GM23338 (cell line): Measurements from ENCODE around the gene NUP42. TPM values are rescaled to one million over a fixed set of nuclear protein-coding genes. Genes with fewer than 3 reads are reported as not detected.
"Not testable (repeated sequence)": the region's sequence is repeated elsewhere in the genome, so short reads cannot be mapped to it uniquely, and the experiment has no call there.

ENCODE experiments used
- ATAC-seq: fragments of 200-7000 bp; cut with Tn5 transposase; 3 replicates; pipeline ENCODE4 v1.9.1; 2020
- DNase-seq: peaks from one replicate; pipeline ENCODE4 v3.0.0-alpha.2; 2015; ENCODE audit warnings: low spot score
- H2AFZ ChIP-seq: fragments of 200-600 bp; sonication (generic); 2 replicates; pipeline ENCODE4 v1.8.0; 2016; ENCODE audit warnings: antibody characterized with exemption, mild to moderate bottlenecking, moderate library complexity
- H3F3A ChIP-seq: fragments of 200-600 bp; sonication (generic); replicated peaks from 2 replicates; pipeline ENCODE4 v1.8.0; 2017; ENCODE audit warnings: antibody characterized with exemption, mixed run types, low read depth
- H3K27ac ChIP-seq: fragments of 200-600 bp; sonication (generic); 2 replicates; pipeline ENCODE4 v1.6.1; 2016; ENCODE audit warnings: low read depth
- H3K27me3 ChIP-seq: fragments of 200-600 bp; sonication (generic); 2 replicates; pipeline ENCODE4 v1.8.0; 2016; ENCODE audit warnings: mild to moderate bottlenecking, mixed run types, moderate library complexity; ENCODE audit not compliant: insufficient read depth
- H3K36me3 ChIP-seq: fragments of 200-600 bp; sonication (generic); 2 replicates; pipeline ENCODE4 v1.8.0; 2016; ENCODE audit warnings: mild to moderate bottlenecking; ENCODE audit not compliant: insufficient read depth
- H3K4me1 ChIP-seq: fragments of 200-600 bp; sonication (generic); 2 replicates; pipeline ENCODE4 v1.8.0; 2016; ENCODE audit warnings: mild to moderate bottlenecking, moderate library complexity; ENCODE audit not compliant: insufficient read depth
- H3K4me2 ChIP-seq: fragments of 200-600 bp; sonication (generic); 2 replicates; pipeline ENCODE4 v1.7.1; 2017; ENCODE audit warnings: mixed run types
- H3K4me3 ChIP-seq: fragments of 200-600 bp; sonication (generic); 2 replicates; pipeline ENCODE4 v1.6.1; 2016; ENCODE audit warnings: mixed run types
- H3K79me2 ChIP-seq: fragments of 200-600 bp; sonication (generic); replicated peaks from 2 replicates; pipeline ENCODE4 v1.8.0; 2017; ENCODE audit warnings: mild to moderate bottlenecking; ENCODE audit not compliant: insufficient read depth
- H3K9me2 ChIP-seq: fragments of 200-600 bp; sonication (generic); 2 replicates; pipeline ENCODE4 v1.8.0; 2017; ENCODE audit not compliant: insufficient read depth
- H4K20me1 ChIP-seq: fragments of 200-600 bp; sonication (generic); replicated peaks from 2 replicates; pipeline ENCODE4 v1.8.0; 2017; ENCODE audit warnings: mild to moderate bottlenecking; ENCODE audit not compliant: insufficient read depth
- H3K27ac Mint-ChIP-seq: 2 replicates; pipeline ENCODE4 v1.8.0; 2020; ENCODE audit warnings: inconsistent platforms, mild to moderate bottlenecking, moderate library complexity, mixed read lengths
- H3K27me3 Mint-ChIP-seq: 3 replicates; pipeline ENCODE4 v1.8.0; 2022; ENCODE audit warnings: low read depth, mild to moderate bottlenecking, moderate library complexity, mixed read lengths, inconsistent platforms; ENCODE audit not compliant: insufficient read depth, poor library complexity
- H3K36me3 Mint-ChIP-seq: 3 replicates; pipeline ENCODE4 v1.8.0; 2021; ENCODE audit warnings: low read depth, mild to moderate bottlenecking, inconsistent platforms, moderate library complexity, mixed read lengths
- H3K4me1 Mint-ChIP-seq: 3 replicates; pipeline ENCODE4 v1.8.0; 2020; ENCODE audit warnings: mild to moderate bottlenecking, inconsistent platforms, mixed read lengths
- H3K4me3 Mint-ChIP-seq: 3 replicates; pipeline ENCODE4 v1.8.0; 2021; ENCODE audit warnings: moderate library complexity, mild to moderate bottlenecking, inconsistent platforms, mixed read lengths
- H3K9me3 Mint-ChIP-seq: 3 replicates; pipeline ENCODE4 v1.8.0; 2020; ENCODE audit warnings: moderate library complexity, mild to moderate bottlenecking, inconsistent platforms, mixed read lengths
- JUNB ChIP-seq: IDR thresholded peaks from one replicate; pipeline ENCODE4 v1.6.1; 2016; ENCODE audit warnings: antibody characterized with exemption; ENCODE audit not compliant: unreplicated experiment
- NANOG ChIP-seq: IDR thresholded peaks from 2 replicates; pipeline ENCODE4 v1.6.1; 2016; ENCODE audit warnings: antibody characterized with exemption, borderline replicate concordance
- POLR2AphosphoS5 ChIP-seq: IDR thresholded peaks from 2 replicates; pipeline ENCODE4 v1.6.1; 2016; ENCODE audit warnings: antibody characterized with exemption, low read depth
- STAT1 ChIP-seq: IDR thresholded peaks from one replicate; pipeline ENCODE4 v1.6.1; 2016; ENCODE audit warnings: antibody characterized with exemption; ENCODE audit not compliant: unreplicated experiment
- ZNF331 ChIP-seq: fragments of 250-450 bp; sonication (Bioruptor Pico); IDR thresholded peaks from 2 replicates; pipeline ENCODE4 v1.5.0; 2020; ENCODE audit warnings: low read depth, mild to moderate bottlenecking, moderate library complexity
- polyA plus RNA-seq: library from polyadenylated mRNA; unstranded; fragments of >200 nt; fragmentation: Nextera tagmentation; extraction: Ambion mirVana; gene quantifications from 2 replicates; pipeline ENCODE4 v1.2.1, GENCODE V29; 2016
- total RNA-seq: library from RNA; depleted of rRNA; stranded (reverse); fragments of >200 nt; shearing (Covaris generic); gene quantifications from 2 replicates; pipeline ENCODE4 v1.2.3, GENCODE V29; 2014
- TF ChIP-seq, protein P1 (sequence below), 2 experiments: fragments of 200-600 bp in 1 of 2; sonication (generic) in 1 of 2; conservative IDR thresholded peaks; 2 replicates each; pipeline versions ENCODE4 v1.5.1 to v1.6.1; 2016 to 2017; ENCODE audit warnings: antibody characterized with exemption in 2 of 2, low read depth in 2 of 2, mild to moderate bottlenecking in 2 of 2, moderate library complexity in 1 of 2
- TF ChIP-seq, protein P2 (sequence below): IDR thresholded peaks from 2 replicates; pipeline ENCODE4 v1.6.1; 2016; ENCODE audit warnings: antibody characterized with exemption
- TF ChIP-seq, protein P3 (sequence below): fragments of 250-450 bp; sonication (Bioruptor Pico); IDR thresholded peaks from 2 replicates; pipeline ENCODE4 v1.5.0; 2020; ENCODE audit warnings: mild to moderate bottlenecking, moderate library complexity

The NUP42 gene
- total and polyA plus RNA-seq, 2 experiments from 2014 or later = 39.1 to 42.7 TPM

DNA sequence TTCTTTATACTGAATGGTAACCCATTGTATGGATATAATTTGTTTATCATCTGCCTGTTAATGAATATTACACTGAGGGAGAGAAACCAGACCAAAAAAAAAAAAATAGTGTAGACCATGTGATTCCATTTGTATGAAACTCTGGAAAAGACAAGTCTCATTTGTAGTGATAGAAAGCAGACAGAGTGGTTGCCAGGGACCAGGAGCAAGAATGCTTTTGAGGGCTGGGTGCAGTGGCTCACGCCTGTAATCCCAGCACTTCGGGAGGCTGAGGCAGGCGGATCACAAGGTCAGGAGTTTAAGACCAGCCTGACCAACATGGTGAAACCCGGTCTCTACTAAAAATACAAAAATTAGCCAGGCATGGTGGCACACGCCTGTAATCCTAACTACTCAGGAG lies 15.9 kb downstream of the NUP42 start:
- H3K27ac Mint-ChIP-seq, H3K4me1 Mint-ChIP-seq, H3K4me1 ChIP-seq, H3K27me3 ChIP-seq, ATAC-seq, H3F3A ChIP-seq, H3K27ac ChIP-seq, H3K4me2 ChIP-seq, H4K20me1 ChIP-seq, H3K27me3 Mint-ChIP-seq, H3K79me2 ChIP-seq, H3K4me3 Mint-ChIP-seq, H3K9me2 ChIP-seq, DNase-seq, H3K4me3 ChIP-seq, H3K9me3 Mint-ChIP-seq, H2AFZ ChIP-seq: not testable (repeated sequence)
- H3K36me3 ChIP-seq = peaks cover 19% of the 10 kb centered on the region
- H3K36me3 Mint-ChIP-seq = peaks cover 57% of the 10 kb centered on the region

DNA sequence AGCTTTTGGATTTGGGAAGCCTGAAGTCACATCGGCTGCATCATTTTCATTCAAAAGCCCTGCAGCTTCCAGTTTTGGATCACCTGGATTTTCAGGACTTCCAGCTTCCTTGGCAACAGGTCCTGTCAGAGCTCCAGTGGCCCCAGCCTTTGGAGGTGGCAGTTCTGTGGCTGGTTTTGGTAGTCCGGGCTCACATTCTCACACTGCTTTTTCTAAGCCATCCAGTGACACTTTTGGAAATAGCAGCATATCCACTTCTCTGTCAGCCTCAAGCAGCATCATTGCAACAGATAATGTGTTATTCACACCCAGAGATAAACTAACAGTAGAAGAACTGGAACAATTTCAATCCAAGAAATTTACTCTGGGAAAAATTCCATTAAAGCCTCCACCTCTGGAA lies 18.5 kb downstream of the NUP42 start:
- H3K36me3 Mint-ChIP-seq = peaks cover 52% of the 10 kb centered on the region
- no peak overlapping the region for H3K27ac Mint-ChIP-seq
- ATAC-seq = no peak
- no peaks in the 10 kb centered on the region for H3K79me2 ChIP-seq
- TF ChIP-seq POLR2AphosphoS5 (no peak), JUNB (no peak), NANOG (no peak), ZNF331 (no peak), STAT1 (no peak)
- TF ChIP-seq, protein P1, sequence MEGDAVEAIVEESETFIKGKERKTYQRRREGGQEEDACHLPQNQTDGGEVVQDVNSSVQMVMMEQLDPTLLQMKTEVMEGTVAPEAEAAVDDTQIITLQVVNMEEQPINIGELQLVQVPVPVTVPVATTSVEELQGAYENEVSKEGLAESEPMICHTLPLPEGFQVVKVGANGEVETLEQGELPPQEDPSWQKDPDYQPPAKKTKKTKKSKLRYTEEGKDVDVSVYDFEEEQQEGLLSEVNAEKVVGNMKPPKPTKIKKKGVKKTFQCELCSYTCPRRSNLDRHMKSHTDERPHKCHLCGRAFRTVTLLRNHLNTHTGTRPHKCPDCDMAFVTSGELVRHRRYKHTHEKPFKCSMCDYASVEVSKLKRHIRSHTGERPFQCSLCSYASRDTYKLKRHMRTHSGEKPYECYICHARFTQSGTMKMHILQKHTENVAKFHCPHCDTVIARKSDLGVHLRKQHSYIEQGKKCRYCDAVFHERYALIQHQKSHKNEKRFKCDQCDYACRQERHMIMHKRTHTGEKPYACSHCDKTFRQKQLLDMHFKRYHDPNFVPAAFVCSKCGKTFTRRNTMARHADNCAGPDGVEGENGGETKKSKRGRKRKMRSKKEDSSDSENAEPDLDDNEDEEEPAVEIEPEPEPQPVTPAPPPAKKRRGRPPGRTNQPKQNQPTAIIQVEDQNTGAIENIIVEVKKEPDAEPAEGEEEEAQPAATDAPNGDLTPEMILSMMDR (conservative IDR thresholded peaks at IDR 0.05; ENCODE audit: low read depth in 2 of 2) = no peak
- TF ChIP-seq, protein P2, sequence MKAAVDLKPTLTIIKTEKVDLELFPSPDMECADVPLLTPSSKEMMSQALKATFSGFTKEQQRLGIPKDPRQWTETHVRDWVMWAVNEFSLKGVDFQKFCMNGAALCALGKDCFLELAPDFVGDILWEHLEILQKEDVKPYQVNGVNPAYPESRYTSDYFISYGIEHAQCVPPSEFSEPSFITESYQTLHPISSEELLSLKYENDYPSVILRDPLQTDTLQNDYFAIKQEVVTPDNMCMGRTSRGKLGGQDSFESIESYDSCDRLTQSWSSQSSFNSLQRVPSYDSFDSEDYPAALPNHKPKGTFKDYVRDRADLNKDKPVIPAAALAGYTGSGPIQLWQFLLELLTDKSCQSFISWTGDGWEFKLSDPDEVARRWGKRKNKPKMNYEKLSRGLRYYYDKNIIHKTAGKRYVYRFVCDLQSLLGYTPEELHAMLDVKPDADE = no peak
- TF ChIP-seq, protein P3, sequence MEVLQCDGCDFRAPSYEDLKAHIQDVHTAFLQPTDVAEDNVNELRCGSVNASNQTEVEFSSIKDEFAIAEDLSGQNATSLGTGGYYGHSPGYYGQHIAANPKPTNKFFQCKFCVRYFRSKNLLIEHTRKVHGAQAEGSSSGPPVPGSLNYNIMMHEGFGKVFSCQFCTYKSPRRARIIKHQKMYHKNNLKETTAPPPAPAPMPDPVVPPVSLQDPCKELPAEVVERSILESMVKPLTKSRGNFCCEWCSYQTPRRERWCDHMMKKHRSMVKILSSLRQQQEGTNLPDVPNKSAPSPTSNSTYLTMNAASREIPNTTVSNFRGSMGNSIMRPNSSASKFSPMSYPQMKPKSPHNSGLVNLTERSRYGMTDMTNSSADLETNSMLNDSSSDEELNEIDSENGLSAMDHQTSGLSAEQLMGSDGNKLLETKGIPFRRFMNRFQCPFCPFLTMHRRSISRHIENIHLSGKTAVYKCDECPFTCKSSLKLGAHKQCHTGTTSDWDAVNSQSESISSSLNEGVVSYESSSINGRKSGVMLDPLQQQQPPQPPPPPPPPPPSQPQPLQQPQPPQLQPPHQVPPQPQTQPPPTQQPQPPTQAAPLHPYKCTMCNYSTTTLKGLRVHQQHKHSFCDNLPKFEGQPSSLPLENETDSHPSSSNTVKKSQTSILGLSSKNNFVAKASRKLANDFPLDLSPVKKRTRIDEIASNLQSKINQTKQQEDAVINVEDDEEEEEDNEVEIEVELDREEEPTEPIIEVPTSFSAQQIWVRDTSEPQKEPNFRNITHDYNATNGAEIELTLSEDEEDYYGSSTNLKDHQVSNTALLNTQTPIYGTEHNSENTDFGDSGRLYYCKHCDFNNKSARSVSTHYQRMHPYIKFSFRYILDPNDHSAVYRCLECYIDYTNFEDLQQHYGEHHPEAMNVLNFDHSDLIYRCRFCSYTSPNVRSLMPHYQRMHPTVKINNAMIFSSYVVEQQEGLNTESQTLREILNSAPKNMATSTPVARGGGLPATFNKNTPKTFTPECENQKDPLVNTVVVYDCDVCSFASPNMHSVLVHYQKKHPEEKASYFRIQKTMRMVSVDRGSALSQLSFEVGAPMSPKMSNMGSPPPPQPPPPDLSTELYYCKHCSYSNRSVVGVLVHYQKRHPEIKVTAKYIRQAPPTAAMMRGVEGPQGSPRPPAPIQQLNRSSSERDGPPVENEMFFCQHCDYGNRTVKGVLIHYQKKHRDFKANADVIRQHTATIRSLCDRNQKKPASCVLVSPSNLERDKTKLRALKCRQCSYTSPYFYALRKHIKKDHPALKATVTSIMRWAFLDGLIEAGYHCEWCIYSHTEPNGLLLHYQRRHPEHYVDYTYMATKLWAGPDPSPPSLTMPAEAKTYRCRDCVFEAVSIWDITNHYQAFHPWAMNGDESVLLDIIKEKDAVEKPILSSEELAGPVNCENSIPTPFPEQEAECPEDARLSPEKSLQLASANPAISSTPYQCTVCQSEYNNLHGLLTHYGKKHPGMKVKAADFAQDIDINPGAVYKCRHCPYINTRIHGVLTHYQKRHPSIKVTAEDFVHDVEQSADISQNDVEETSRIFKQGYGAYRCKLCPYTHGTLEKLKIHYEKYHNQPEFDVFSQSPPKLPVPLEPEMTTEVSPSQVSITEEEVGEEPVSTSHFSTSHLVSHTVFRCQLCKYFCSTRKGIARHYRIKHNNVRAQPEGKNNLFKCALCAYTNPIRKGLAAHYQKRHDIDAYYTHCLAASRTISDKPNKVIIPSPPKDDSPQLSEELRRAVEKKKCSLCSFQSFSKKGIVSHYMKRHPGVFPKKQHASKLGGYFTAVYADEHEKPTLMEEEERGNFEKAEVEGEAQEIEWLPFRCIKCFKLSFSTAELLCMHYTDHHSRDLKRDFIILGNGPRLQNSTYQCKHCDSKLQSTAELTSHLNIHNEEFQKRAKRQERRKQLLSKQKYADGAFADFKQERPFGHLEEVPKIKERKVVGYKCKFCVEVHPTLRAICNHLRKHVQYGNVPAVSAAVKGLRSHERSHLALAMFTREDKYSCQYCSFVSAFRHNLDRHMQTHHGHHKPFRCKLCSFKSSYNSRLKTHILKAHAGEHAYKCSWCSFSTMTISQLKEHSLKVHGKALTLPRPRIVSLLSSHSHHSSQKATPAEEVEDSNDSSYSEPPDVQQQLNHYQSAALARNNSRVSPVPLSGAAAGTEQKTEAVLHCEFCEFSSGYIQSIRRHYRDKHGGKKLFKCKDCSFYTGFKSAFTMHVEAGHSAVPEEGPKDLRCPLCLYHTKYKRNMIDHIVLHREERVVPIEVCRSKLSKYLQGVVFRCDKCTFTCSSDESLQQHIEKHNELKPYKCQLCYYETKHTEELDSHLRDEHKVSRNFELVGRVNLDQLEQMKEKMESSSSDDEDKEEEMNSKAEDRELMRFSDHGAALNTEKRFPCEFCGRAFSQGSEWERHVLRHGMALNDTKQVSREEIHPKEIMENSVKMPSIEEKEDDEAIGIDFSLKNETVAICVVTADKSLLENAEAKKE (CRISPR knock-in tag) = no peak
- peaks cover 5% of the 10 kb centered on the region; the same call in 2 of the 3 replicates for H3K4me1 Mint-ChIP-seq
- peaks cover 2% of the 10 kb centered on the region for H3K27me3 Mint-ChIP-seq
- no peak overlapping the region for H3K27ac ChIP-seq
- H3K27me3 ChIP-seq = no peaks in the 10 kb centered on the region
- H3K4me1 ChIP-seq = no peaks in the 10 kb centered on the region
- peaks cover 5% of the 10 kb centered on the region; the same call in 1 of the 2 replicates for H4K20me1 ChIP-seq
- no peak overlapping the region for H3K4me2 ChIP-seq
- 0 out of 2 replicates have a peak, but pooled peaks cover 2% of the 10 kb centered on the region for H3F3A ChIP-seq
- DNase-seq = no peak
- H3K9me3 Mint-ChIP-seq = no peaks in the 10 kb centered on the region
- no peak overlapping the region for H3K4me3 Mint-ChIP-seq
- H3K4me3 ChIP-seq = no peak overlapping the region
- H2AFZ ChIP-seq = no peak overlapping the region
- peaks cover 19% of the 10 kb centered on the region for H3K36me3 ChIP-seq
- no peaks in the 10 kb centered on the region for H3K9me2 ChIP-seq
